ENCODE results near the gene RUBCNL.

DNA sequence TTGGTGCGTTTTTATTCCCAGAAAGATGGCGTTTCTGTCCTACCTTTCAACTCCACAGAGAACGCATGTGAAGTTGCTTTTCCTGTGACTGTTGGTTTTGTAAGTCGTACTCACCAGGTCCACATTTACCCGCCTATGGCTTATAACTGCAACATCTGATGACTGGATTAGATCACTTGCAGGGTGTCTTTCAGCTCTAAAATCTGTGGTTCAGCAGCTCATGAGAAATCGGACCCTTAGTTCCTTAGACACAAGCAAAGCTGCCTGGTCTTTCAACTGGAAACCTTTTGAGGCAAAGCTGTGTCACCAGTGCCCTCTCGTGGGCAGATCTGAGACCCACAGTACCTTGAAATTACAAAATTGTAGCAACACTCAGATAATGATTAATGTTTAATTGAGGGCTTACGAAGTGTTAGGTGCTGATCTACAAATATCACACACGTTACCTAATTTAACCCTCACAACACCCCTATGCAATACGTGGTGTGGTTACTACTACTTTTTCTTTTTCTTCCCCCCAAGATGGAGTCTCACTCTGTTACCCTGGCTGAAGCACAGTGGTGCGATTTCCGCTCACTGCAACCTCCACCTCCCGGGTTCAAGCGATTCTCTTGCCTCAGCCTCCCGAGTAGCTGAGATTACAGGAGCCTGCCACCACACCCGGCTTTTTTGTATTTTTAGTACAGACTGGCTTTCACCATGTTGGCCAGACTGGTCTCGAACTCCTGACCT, 65.4 kb downstream of the RUBCNL start:
- TF ChIP-seq, protein P1, sequence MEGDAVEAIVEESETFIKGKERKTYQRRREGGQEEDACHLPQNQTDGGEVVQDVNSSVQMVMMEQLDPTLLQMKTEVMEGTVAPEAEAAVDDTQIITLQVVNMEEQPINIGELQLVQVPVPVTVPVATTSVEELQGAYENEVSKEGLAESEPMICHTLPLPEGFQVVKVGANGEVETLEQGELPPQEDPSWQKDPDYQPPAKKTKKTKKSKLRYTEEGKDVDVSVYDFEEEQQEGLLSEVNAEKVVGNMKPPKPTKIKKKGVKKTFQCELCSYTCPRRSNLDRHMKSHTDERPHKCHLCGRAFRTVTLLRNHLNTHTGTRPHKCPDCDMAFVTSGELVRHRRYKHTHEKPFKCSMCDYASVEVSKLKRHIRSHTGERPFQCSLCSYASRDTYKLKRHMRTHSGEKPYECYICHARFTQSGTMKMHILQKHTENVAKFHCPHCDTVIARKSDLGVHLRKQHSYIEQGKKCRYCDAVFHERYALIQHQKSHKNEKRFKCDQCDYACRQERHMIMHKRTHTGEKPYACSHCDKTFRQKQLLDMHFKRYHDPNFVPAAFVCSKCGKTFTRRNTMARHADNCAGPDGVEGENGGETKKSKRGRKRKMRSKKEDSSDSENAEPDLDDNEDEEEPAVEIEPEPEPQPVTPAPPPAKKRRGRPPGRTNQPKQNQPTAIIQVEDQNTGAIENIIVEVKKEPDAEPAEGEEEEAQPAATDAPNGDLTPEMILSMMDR (IDR thresholded peaks at IDR 0.05), result peak in 2 of 4 experiments; percentile 33 to 53
- TF ChIP-seq EP300 (IDR thresholded peaks at IDR 0.05), result no peak
- TF ChIP-seq POLR2AphosphoS5 (IDR thresholded peaks at IDR 0.05), result no peak
- TF ChIP-seq POLR2A (IDR thresholded peaks at IDR 0.05), result no peak

All from gastroesophageal sphincter (tissue), 3 donors.